H1 (cell line): ENCODE results near the gene MORC4. TPM values are rescaled to one million over a fixed set of nuclear protein-coding genes. Genes with fewer than 3 reads are reported as not detected.

ENCODE experiments used
- CTCF ChIA-PET: fragments of 300-600 bp; sonication (Branson Sonifier 250); formaldehyde crosslinking; loops from one replicate; lab custom pipeline; 2021; ENCODE audit not compliant: partially characterized antibody; lab: Charles Lee
- POLR2A ChIA-PET: fragments of 300-600 bp; sonication (Branson Sonifier 250); formaldehyde crosslinking; loops from one replicate; lab custom pipeline; 2021; ENCODE audit warnings: inconsistent platforms; ENCODE audit not compliant: partially characterized antibody; lab: Charles Lee
- DNase-seq, 2 experiments: peaks; one replicate each; pipeline versions ENCODE4 v3.0.0 to v3.0.0-alpha.2; 2010 to 2022; ENCODE audit warnings: low spot score in 2 of 2, low read depth in 1 of 2, mixed read lengths in 1 of 2
- FAIRE-seq: peaks from 2 replicates; lab custom pipeline; 2011; peaks lifted over from hg19 to GRCh38; lab: Jason Lieb, UNC
- H2AFZ ChIP-seq: 2 replicates; pipeline ENCODE4 v1.8.1; 2012; ENCODE audit warnings: low read length, inconsistent platforms
- H2AK5ac ChIP-seq: 2 replicates; pipeline ENCODE4 v1.6.1; 2013; ENCODE audit warnings: low read depth, low read length
- H2BK120ac ChIP-seq: replicated peaks from 2 replicates; pipeline ENCODE3; 2013; ENCODE audit warnings: low read depth, low read length, inconsistent platforms
- H2BK12ac ChIP-seq: 2 replicates; pipeline ENCODE4 v1.6.1; 2013; ENCODE audit warnings: low read depth, low read length
- H2BK15ac ChIP-seq: 2 replicates; pipeline ENCODE4 v1.6.1; 2013; ENCODE audit warnings: low read length
- H2BK20ac ChIP-seq: 2 replicates; pipeline ENCODE4 v1.6.1; 2013; ENCODE audit warnings: low read length
- H2BK5ac ChIP-seq: 2 replicates; pipeline ENCODE4 v1.6.1; 2013; ENCODE audit warnings: low read depth, low read length
- H3K14ac ChIP-seq: 2 replicates; pipeline ENCODE4 v1.6.1; 2013; ENCODE audit warnings: inconsistent platforms; ENCODE audit not compliant: insufficient read length
- H3K18ac ChIP-seq: 2 replicates; pipeline ENCODE4 v1.6.1; 2013; ENCODE audit warnings: low read length; ENCODE audit errors: extremely low read depth
- H3K23ac ChIP-seq: 2 replicates; pipeline ENCODE4 v1.6.1; 2013; ENCODE audit warnings: inconsistent platforms; ENCODE audit not compliant: insufficient read length
- H3K23me2 ChIP-seq: 2 replicates; pipeline ENCODE4 v1.6.1; 2013; ENCODE audit warnings: low read depth, low read length
- H3K27ac ChIP-seq: 2 replicates; pipeline ENCODE4 v1.6.1; 2011; ENCODE audit warnings: low read depth, low read length, inconsistent platforms
- H3K27me3 ChIP-seq, 4 experiments: replicated peaks in 1 of 4; 1 replicate in 1 of 4; 2 replicates in 3 of 4; pipeline versions ENCODE4 v1.6.1 to v1.8.1; 2011 to 2013; ENCODE audit warnings: low read length in 3 of 4, mild to moderate bottlenecking in 3 of 4, inconsistent platforms in 2 of 4, mixed read lengths in 2 of 4, moderate library complexity in 1 of 4; ENCODE audit not compliant: control insufficient read depth in 3 of 4, insufficient read depth in 3 of 4; ENCODE audit errors: extremely low read depth in 1 of 4
- H3K36me3 ChIP-seq, 4 experiments: 2 replicates each; pipeline versions ENCODE4 v1.6.1 to v1.8.1; 2011 to 2013; ENCODE audit warnings: mild to moderate bottlenecking in 4 of 4, low read length in 3 of 4, moderate library complexity in 2 of 4, control low read depth in 1 of 4, inconsistent platforms in 1 of 4; ENCODE audit not compliant: insufficient read depth in 4 of 4, control insufficient read depth in 2 of 4
- H3K4ac ChIP-seq: replicated peaks from 2 replicates; pipeline ENCODE3; 2013; ENCODE audit warnings: low read length, low read depth, mixed read lengths, inconsistent platforms; ENCODE audit not compliant: insufficient read length
- H3K4me1 ChIP-seq, 4 experiments: replicated peaks in 1 of 4; 1 replicate in 1 of 4; 2 replicates in 3 of 4; pipeline versions ENCODE4 v1.6.1 to v1.8.1; 2011 to 2013; ENCODE audit warnings: low read length in 3 of 4, inconsistent platforms in 2 of 4, mixed read lengths in 1 of 4; ENCODE audit not compliant: insufficient read depth in 4 of 4, control insufficient read depth in 3 of 4
- H3K4me2 ChIP-seq, 2 experiments: 2 replicates each; pipeline versions ENCODE4 v1.6.1 to v1.8.1; 2011 to 2013; ENCODE audit warnings: low read depth in 2 of 2, low read length in 2 of 2, control low read depth in 1 of 2, inconsistent platforms in 1 of 2, mild to moderate bottlenecking in 1 of 2; ENCODE audit not compliant: insufficient read depth in 1 of 2
- H3K4me3 ChIP-seq, 4 experiments: fragments of 200-600, 300-600 bp in 1 of 4; sonication (generic), shearing (Covaris generic), sonication (Bioruptor Twin) in 1 of 4; 2 replicates each; pipeline versions ENCODE4 v1.5.1 to v1.8.1; 2011 to 2016; ENCODE audit warnings: low read length in 4 of 4, low read depth in 3 of 4, control low read depth in 2 of 4, inconsistent platforms in 2 of 4, mild to moderate bottlenecking in 2 of 4, mixed read lengths in 1 of 4, moderate library complexity in 1 of 4; ENCODE audit not compliant: insufficient read depth in 2 of 4; ENCODE audit errors: extremely low read depth in 1 of 4
- H3K56ac ChIP-seq: replicated peaks from 2 replicates; pipeline ENCODE3; 2013; ENCODE audit warnings: low read depth, mild to moderate bottlenecking, mixed read lengths, low read length, inconsistent platforms; ENCODE audit not compliant: insufficient read length
- H3K79me1 ChIP-seq: 2 replicates; pipeline ENCODE4 v1.6.1; 2013; ENCODE audit warnings: low read depth, low read length, control low read depth
- H3K79me2 ChIP-seq, 2 experiments: 2 replicates each; pipeline versions ENCODE4 v1.6.1 to v1.8.1; 2012 to 2013; ENCODE audit warnings: low read length in 2 of 2, mild to moderate bottlenecking in 2 of 2, inconsistent platforms in 1 of 2; ENCODE audit not compliant: insufficient read depth in 2 of 2, control insufficient read depth in 1 of 2
- H3K9ac ChIP-seq, 4 experiments: replicated peaks in 1 of 4; 1 replicate in 1 of 4; 2 replicates in 3 of 4; pipeline versions ENCODE4 v1.6.1 to v1.8.1; 2011 to 2013; ENCODE audit warnings: low read depth in 3 of 4, low read length in 3 of 4, control low read depth in 2 of 4, mild to moderate bottlenecking in 2 of 4, moderate library complexity in 2 of 4, inconsistent platforms in 1 of 4; ENCODE audit errors: extremely low read depth in 1 of 4
- H3K9me3 ChIP-seq, 2 experiments: 2 replicates each; pipeline versions ENCODE4 v1.6.1 to v1.8.1; 2012 to 2013; ENCODE audit warnings: mild to moderate bottlenecking in 2 of 2, moderate library complexity in 2 of 2, control low read depth in 1 of 2, inconsistent platforms in 1 of 2, low read depth in 1 of 2, low read length in 1 of 2, mixed read lengths in 1 of 2; ENCODE audit not compliant: insufficient read depth in 2 of 2
- H4K20me1 ChIP-seq, 2 experiments: replicated peaks in 1 of 2; 2 replicates each; pipeline versions ENCODE3 to v1.8.1; 2011 to 2013; ENCODE audit warnings: inconsistent platforms in 2 of 2, low read length in 2 of 2, mild to moderate bottlenecking in 1 of 2; ENCODE audit not compliant: insufficient read depth in 2 of 2, control insufficient read depth in 1 of 2
- H4K5ac ChIP-seq: 2 replicates; pipeline ENCODE4 v1.6.1; 2013; ENCODE audit warnings: low read length, low read depth, mixed read lengths, inconsistent platforms; ENCODE audit not compliant: insufficient read length
- H4K8ac ChIP-seq: 2 replicates; pipeline ENCODE4 v1.8.0; 2013; ENCODE audit warnings: mild to moderate bottlenecking, moderate library complexity, low read length, inconsistent platforms; ENCODE audit not compliant: insufficient read depth; ENCODE audit errors: extremely low read depth
- H4K91ac ChIP-seq: replicated peaks from 2 replicates; pipeline ENCODE3; 2013; ENCODE audit warnings: low read length, mixed read lengths, inconsistent platforms; ENCODE audit not compliant: insufficient read length
- KDM4A ChIP-seq: IDR thresholded peaks from one replicate; pipeline ENCODE4 v1.7.1; 2012; ENCODE audit warnings: low read depth, mild to moderate bottlenecking, moderate library complexity, low read length, inconsistent platforms; ENCODE audit not compliant: severe bottlenecking
- MAFK ChIP-seq: IDR thresholded peaks from 2 replicates; pipeline ENCODE4 v1.6.1; 2012; ENCODE audit warnings: low read depth, mild to moderate bottlenecking, improper control_type of control experiment, low read length
- SP1 ChIP-seq: IDR thresholded peaks from 2 replicates; pipeline ENCODE4 v1.6.1; 2011; ENCODE audit warnings: low read depth, low read length
- WGBS, 2 experiments: shearing (Covaris generic) in 1 of 2; methylation state at CpG; one replicate each; pipeline versions ENCODE4 v1.1.6 to v1.1.7; 2013 to 2015; ENCODE audit warnings: low lambda C conversion rate in 2 of 2, mixed read lengths in 2 of 2, inconsistent platforms in 1 of 2, low coverage in 1 of 2, missing lambda C conversion rate in 1 of 2; ENCODE audit not compliant: insufficient replicate concordance in 2 of 2, insufficient coverage in 1 of 2, insufficient read length in 1 of 2; ENCODE audit errors: extremely low coverage in 1 of 2, missing lambda C conversion rate in 1 of 2; 5-methylcytosine and 5-hydroxymethylcytosine counted together
- polyA plus RNA-seq, 7 experiments: library from polyadenylated mRNA; depleted of rRNA in 3 of 7; stranded (reverse) in 5 of 7; unstranded in 2 of 7; fragments of >200 nt in 5 of 7; fragments of 200-250 nt in 2 of 7; gene quantifications; 1 replicate in 5 of 7; 2 replicates in 1 of 7; 4 replicates in 1 of 7; pipeline versions ENCODE4 v1.2.1 to v1.2.3, GENCODE V29; 2011 to 2013; ENCODE audit warnings: missing spikeins in 2 of 7, mixed read lengths in 2 of 7
- total RNA-seq: library from RNA; stranded (reverse); fragmentation: NEBNext Ultra II Directional; extraction: Animal tissue kit (Norgen Biotek cat#: 25700); gene quantifications from 2 replicates; pipeline ENCODE4 v1.2.1, GENCODE V29; 2021
- TF ChIP-seq, protein P1 (sequence below), 3 experiments: IDR thresholded peaks; 1 replicate in 2 of 3; 2 replicates in 1 of 3; pipeline versions ENCODE4 v1.5.1 to v1.6.1; 2011; ENCODE audit warnings: low read length in 3 of 3, mild to moderate bottlenecking in 3 of 3, inconsistent platforms in 2 of 3, low read depth in 1 of 3, moderate library complexity in 1 of 3; ENCODE audit not compliant: insufficient read depth in 1 of 3; ENCODE audit errors: control extremely low read depth in 1 of 3

Gene MORC4
- total and polyA plus RNA-seq, 2 of the 8 experiments (the other 6 are each of a cell fraction or from before 2014, with no cell fraction given) = 1.4 to 2.5 TPM

- H2BK120ac ChIP-seq = no peak overlapping the region
- no peak overlapping the region for H2AFZ ChIP-seq
- DNase-seq (no peak), FAIRE-seq (no peak)
- no peaks in the 10 kb centered on the region for H3K79me2 ChIP-seq
- H4K20me1 ChIP-seq = no peaks in the 10 kb centered on the region
- CTCF ChIA-PET = interaction anchor here (0.9 to 1.9 kb wide), 4 partner anchors 16 to 58 kb away, joined by 3 to 13 read pairs (median 7); no protein-coding TSS in a partner anchor
- H3K14ac ChIP-seq = no peak overlapping the region
- H2BK12ac ChIP-seq = no peak overlapping the region
- no peak overlapping the region for H4K91ac ChIP-seq
- H2AK5ac ChIP-seq = no peak overlapping the region
- H3K18ac ChIP-seq = no peak overlapping the region
- no peak overlapping the region for H3K4me2 ChIP-seq
- no peak overlapping the region for H2BK20ac ChIP-seq
- H3K4ac ChIP-seq = no peak overlapping the region
- WGBS, 2 experiments = 93% methylated on average over 2 of the region's 2 CpGs; no CpG with 5 or more reads in 1 of the 2 experiments
- no peak overlapping the region for H2BK15ac ChIP-seq
- no peak overlapping the region for H3K27ac ChIP-seq
- no peaks in the 10 kb centered on the region for H3K4me1 ChIP-seq
- H3K9ac ChIP-seq = no peak overlapping the region
- H2BK5ac ChIP-seq = no peak overlapping the region
- no peak overlapping the region for H3K23ac ChIP-seq
- H3K36me3 ChIP-seq = no peaks in the 10 kb centered on the region
- no peaks in the 10 kb centered on the region for H3K79me1 ChIP-seq
- H4K8ac ChIP-seq = no peak overlapping the region
- no peaks in the 10 kb centered on the region for H3K23me2 ChIP-seq
- H3K9me3 ChIP-seq = no peaks in the 10 kb centered on the region
- POLR2A ChIA-PET = interaction anchor here (0.8 kb wide), 1 partner anchor 14 kb away, joined by 3 read pairs; no protein-coding TSS in a partner anchor
- H3K4me3 ChIP-seq = no peak overlapping the region
- H3K56ac ChIP-seq = no peak overlapping the region
- H3K27me3 ChIP-seq = no peaks in the 10 kb centered on the region
- H4K5ac ChIP-seq = no peak overlapping the region
- TF ChIP-seq MAFK = no peak
- no peak for TF ChIP-seq KDM4A
- TF ChIP-seq, protein P1, sequence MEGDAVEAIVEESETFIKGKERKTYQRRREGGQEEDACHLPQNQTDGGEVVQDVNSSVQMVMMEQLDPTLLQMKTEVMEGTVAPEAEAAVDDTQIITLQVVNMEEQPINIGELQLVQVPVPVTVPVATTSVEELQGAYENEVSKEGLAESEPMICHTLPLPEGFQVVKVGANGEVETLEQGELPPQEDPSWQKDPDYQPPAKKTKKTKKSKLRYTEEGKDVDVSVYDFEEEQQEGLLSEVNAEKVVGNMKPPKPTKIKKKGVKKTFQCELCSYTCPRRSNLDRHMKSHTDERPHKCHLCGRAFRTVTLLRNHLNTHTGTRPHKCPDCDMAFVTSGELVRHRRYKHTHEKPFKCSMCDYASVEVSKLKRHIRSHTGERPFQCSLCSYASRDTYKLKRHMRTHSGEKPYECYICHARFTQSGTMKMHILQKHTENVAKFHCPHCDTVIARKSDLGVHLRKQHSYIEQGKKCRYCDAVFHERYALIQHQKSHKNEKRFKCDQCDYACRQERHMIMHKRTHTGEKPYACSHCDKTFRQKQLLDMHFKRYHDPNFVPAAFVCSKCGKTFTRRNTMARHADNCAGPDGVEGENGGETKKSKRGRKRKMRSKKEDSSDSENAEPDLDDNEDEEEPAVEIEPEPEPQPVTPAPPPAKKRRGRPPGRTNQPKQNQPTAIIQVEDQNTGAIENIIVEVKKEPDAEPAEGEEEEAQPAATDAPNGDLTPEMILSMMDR (IDR thresholded peaks at IDR 0.05; ENCODE audit: control extremely low read depth in 1 of 3, insufficient read depth in 1 of 3, low read depth in 1 of 3, low read length in 3 of 3) = no peak
- TF ChIP-seq SP1 = no peak
These were observed 47.5 kb downstream of the MORC4 start for GRCh38 chrX:106952538-106952937.
